Endometrium (tissue), 2 donors: ENCODE data around the gene CPNE4.

ENCODE experiments used
- FAIRE-seq: peaks from 2 replicates; lab custom pipeline; 2012; peaks lifted over from hg19 to GRCh38; lab: Jason Lieb, UNC
- donor health status: control.
- donor health status: control.

Gene CPNE4

GRCh38 chr3:131796558-131797198 lies 238.1 kb downstream of the CPNE4 start:
- no peak for FAIRE-seq

DNA sequence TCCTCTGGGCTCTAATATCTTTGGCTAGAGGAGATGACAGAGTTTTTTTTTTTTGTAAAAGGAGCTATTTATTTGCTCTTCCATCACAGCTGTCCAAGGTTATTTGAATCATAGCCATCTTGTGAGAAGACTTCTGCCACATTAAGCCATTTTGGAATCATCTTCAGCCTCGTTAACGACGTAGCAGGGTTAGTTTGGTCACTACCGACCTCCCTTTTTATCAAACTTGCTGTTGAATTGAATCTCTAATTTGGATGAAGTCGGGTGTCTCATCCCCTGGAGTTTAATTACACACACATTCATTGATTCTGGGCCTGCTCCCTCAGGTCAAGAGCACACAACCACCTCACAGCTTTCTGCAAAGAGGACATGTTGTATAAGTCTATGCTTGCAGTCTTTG lies 238.7 kb downstream of the CPNE4 start:
- FAIRE-seq, result no peak

DNA sequence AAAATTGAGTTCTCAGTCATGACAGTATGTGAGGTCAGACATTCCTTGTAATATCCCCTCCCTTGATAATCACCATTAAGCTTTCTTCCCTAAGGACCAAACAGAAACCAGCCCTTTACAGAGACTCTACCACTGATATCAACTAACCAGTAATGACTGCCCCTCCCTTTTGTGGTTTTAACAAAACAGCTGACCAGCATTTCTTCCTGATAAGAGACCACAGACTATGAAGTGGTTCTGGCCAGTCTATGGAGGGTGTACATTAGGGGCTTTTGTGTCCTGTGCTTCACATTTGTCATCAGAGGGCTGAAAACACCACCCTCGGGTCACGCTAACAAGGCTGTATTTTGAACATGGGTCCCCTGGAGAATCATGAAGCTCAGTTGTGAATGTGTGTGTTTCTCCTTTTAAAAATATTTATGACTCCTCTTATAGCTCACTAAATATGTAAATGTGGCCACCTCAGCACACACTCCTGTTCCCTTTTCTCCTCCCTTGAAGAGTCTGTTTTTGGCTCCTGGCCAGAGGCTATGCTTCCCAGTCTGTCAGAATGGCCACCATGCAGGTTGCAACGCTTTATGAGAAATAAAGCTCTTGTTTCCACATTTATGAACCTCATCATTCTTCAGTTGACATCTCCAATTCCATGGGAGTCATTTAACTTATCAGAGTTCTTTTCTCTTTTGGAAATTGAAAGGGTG lies 239.3 kb downstream of the CPNE4 start:
- FAIRE-seq, result no peak

DNA sequence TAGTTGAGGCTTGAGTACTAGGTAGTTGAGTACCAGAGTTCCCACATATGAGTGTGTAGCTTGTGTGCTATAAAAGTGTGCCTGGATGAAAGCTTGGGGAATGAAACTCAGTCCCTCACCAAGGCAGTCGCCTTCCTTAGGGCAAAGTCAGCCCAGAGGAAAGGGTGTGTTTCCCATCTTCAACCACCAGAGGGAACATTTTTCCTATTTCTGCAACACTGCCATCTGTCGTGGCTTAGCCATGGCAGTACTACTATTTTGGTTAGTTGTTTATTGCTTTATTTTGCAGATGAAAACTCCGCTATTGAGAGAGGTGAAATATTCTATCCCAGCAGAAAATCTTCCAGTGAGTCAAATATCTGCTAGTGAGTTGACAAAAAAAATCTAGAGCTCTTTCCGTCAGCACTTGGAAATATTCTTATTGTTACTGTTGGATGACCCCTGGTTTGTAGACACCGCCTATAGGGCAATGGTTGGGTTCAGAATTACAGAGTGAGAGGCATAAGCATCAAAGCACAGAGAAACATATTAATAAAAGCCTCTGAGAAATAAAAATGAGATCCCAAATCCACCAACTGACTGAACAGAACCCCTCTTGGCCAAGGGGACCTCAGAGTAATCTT lies 239.9 kb downstream of the CPNE4 start:
- no peak for FAIRE-seq

GRCh38 chr3:131793870-131794269 lies 240.9 kb downstream of the CPNE4 start:
- no peak for FAIRE-seq

DNA sequence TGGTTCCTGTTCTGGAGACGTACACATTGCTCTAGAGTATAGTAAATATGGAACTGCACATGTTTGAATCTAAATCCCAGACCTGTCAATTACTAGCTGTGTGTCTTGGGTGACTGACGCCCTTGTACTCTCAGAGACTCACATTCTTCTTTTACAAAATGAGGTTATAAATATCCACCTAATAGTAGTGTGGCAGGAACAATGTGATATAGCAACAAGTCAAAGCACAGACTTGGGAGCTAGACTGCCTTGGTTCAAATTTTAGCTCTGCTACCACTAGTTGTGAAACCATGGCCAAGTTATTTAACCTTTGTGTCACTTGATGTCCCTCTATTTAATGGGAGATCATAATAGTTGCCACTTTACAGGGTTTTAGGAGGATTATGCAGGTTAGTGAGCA lies 245.6 kb downstream of the CPNE4 start:
- no peak for FAIRE-seq

DNA sequence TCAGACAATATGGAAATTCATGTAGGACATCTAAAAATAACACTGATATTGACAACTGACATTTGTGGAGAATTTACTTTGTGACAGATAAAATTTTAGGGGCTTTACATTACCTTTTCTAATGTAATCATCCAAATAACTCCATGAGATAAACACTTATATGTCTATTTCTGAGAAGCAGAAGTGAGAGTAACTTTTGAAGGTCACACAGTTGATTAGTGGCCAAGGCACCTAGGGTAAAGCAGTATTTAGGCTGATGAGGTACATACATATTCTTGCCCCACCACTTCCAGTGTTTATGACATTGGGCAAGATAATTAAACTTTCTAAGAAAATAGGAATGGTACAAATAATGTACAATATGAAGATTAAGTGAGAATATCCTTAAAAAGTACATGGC lies 248.4 kb downstream of the CPNE4 start:
- no peak for FAIRE-seq

DNA sequence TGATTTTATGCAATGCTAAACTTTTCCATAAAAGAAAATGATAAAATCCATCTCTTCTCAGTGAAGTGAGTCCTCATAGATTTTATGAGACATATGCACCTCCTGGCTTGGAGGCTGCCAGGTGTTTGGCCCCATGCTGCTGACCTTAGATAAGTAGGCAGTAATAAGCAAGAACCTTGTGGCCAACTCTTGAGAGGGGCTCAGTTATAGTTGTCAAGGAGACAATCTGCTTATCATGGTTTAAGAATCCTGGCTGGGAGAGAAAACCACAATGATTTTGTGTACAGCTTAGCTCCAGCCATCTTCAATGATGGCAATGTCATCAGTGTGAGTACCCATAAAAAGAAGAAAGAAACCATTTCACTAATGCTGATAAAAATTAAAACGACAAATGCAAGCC lies 252.1 kb downstream of the CPNE4 start:
- FAIRE-seq, result no peak

- FAIRE-seq, result no peak
Measured at GRCh38 chr3:131778526-131778925, 256.3 kb downstream of the CPNE4 start.

DNA sequence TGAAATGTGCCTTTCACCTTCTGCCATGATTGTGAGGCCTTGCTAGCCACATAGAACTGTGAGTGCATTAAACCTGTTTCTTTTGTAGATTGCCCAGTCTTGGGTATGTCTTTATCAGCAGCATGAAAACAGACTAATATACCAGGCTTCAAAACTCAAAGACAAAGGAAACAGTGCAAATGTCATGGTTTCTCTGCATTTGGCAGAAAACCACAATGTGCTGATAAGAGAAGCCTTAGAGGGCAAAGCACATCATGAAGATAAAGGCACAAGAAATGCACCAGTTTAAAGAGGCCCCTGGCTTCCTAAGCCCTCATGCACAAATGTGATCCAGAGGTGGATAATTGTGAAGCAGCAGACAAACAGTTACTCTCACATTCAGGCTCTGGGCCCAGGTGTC lies 259.2 kb downstream of the CPNE4 start:
- FAIRE-seq, result no peak

DNA sequence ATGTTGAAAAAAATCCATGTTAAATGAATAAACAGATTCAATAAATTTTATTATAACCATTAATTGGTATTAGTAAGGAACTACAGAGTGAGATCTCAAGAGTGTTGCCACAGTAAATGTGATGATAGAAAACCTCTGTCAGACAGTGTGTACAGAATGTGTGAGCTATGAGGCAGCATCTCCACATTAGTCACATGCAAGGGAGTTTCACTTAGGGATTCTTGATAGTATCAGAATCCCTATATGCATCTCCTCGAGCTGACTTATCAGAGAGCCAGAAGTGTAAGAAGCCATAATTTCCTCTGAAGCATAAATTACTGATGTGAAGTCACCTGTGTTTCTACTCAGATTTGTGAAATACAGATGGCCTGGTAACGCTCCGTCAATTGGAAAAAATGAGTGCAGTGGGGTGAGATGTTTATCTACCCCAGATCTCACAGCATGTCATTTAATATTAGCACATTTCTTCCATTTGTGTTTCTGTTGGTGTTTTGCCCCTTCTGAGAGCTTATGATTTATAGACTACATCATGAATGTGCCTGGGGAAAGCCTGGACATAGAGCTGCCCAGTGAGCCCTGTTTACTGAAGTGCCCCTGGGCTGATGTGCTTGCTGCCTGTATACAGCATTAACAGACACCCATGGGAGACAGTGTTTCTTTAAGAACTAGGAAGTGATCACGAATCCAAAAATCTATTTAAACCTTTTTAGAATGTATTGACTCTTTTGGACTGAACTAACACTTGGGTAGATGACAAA lies 262.4 kb downstream of the CPNE4 start:
- FAIRE-seq, result no peak

- FAIRE-seq, result no peak
Measured at GRCh38 chr3:131762981-131763564, 271.7 kb downstream of the CPNE4 start.

- no peak for FAIRE-seq
Measured at GRCh38 chr3:131756405-131756804, 278.4 kb downstream of the CPNE4 start.

DNA sequence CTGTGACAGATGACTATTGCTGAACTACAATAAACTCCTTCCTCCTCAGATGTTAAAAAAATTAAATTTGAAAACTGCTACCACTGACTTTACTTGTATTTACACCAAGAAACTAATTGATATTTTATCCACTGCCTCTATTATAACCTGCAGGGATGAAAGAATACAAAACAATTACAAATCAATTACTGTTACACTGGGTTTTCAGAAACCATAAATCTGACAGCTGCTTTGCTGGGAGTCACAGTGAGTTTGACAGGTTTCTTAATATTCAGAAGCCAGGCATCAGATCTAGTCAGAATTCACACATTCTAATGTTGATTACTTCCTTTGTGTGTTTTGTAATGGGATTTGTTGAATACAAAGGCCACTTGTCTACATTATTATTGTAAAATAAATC lies 279.4 kb downstream of the CPNE4 start:
- FAIRE-seq, result no peak

DNA sequence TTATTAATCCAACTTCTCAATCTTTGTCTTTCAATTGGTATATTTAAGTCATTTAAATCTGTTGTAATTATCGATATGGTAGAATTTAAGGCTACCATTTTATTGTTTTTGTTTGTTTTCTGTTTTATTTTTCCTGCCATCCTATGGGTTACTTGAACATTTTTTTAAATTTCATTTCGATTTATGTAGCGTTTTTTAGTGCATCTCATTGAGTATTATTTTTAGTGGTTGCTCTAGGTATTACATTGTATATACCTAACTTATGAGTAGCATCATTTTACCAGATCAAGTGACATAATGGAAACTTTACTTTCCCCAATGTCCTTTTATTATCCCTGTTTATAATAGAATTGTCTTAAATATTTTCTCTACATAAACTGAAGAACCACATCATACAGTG lies 284.6 kb downstream of the CPNE4 start:
- no peak for FAIRE-seq

- no peak for FAIRE-seq
Measured at GRCh38 chr3:131749826-131750225, 285.0 kb downstream of the CPNE4 start.

DNA sequence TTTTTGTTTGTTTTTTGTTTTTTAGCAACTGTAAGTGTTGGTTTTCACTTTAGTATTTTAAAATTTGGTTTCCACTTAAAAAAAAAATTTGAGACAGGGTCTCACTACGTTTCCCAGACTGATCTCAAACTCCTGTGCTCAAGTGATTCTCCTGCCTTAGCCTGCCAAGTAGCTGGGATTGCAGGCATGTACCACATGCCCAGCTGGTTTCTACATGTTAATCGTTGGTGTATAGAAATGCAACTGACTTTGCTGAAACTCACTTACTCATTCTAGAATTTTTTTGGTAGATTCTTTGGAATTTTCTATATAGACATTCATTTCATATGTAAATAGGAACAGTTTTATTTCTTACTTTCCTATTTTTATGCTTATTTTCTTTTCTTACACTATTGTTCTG lies 287.3 kb downstream of the CPNE4 start:
- no peak for FAIRE-seq

GRCh38 chr3:131744765-131745164 lies 290.0 kb downstream of the CPNE4 start:
- FAIRE-seq, result no peak

- FAIRE-seq, result no peak
Measured at GRCh38 chr3:131743126-131743525, 291.7 kb downstream of the CPNE4 start.

DNA sequence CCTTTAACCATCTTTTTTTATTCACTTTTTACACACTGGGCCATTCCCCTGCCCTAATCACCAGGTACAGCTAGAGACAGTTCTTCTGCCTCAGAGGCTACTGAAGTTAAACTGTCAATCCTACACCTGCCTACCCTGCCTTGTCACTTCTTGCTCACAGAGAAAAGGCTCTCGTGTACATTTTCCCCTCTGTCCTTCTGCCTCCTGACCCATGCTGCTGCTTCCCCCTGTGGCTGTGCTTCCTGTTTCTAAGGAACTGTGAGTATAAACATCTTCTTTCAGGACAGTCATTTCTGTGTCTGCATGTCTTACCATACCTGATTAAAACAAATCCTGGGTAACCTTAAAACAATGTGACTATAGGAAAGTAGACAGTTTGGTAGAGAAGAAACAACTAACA lies 295.6 kb downstream of the CPNE4 start:
- no peak for FAIRE-seq

DNA sequence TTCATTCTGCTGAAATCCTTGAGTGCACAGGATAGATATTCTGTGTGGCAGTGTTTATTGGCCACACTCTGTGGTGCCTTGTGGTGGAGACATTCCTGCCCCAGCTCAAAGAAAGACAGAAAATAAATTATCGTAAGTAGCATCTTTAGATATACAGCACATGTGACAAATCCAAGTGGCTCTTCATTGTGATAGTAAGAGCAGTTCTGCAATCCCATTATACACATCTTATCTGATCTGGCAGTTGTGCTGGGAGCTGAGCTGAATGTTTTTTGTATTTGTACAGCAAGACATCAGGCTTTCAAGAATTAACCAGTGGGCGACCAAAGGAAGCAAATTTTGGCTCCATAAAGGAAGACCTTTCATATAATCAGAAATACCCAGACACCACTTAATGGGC lies 296.7 kb downstream of the CPNE4 start:
- FAIRE-seq, result no peak

- no peak for FAIRE-seq
Measured at GRCh38 chr3:131735544-131735943, 299.3 kb downstream of the CPNE4 start.

- no peak for FAIRE-seq
Measured at GRCh38 chr3:131735116-131735515, 299.7 kb downstream of the CPNE4 start.
